H1 (cell line): ENCODE results near the gene FXYD5. TPM values are rescaled to one million over a fixed set of nuclear protein-coding genes. Genes with fewer than 3 reads are reported as not detected.

Experiments
- CTBP2 ChIP-seq: IDR thresholded peaks from 2 replicates; pipeline ENCODE4 v1.7.0; 2011; ENCODE audit warnings: borderline replicate concordance, mild to moderate bottlenecking, moderate library complexity, mixed read lengths, low read length; ENCODE audit not compliant: insufficient read depth, insufficient read length
- EGR1 ChIP-seq: IDR thresholded peaks from 2 replicates; pipeline ENCODE4 v1.6.1; 2011; ENCODE audit warnings: low read depth, low read length, borderline replicate concordance
- JUND ChIP-seq: IDR thresholded peaks from 2 replicates; pipeline ENCODE4 v1.6.1; 2011; ENCODE audit warnings: mild to moderate bottlenecking, improper control_type of control experiment, low read length
- KDM5A ChIP-seq: fragments of 200-600 bp; IDR thresholded peaks from 2 replicates; pipeline ENCODE4 v1.7.1; 2012; ENCODE audit warnings: mild to moderate bottlenecking, low read length, inconsistent platforms, mixed read lengths
- RXRA ChIP-seq: IDR thresholded peaks from 2 replicates; pipeline ENCODE4 v1.6.1; 2011; ENCODE audit warnings: low read depth, mild to moderate bottlenecking, low read length, moderate library complexity; ENCODE audit not compliant: insufficient read depth
- SIRT6 ChIP-seq: IDR thresholded peaks from one replicate; pipeline ENCODE4 v1.7.1; 2012; ENCODE audit warnings: low read length, inconsistent platforms
- TCF12 ChIP-seq: IDR thresholded peaks from 2 replicates; pipeline ENCODE4 v1.6.1; 2011; ENCODE audit warnings: low read depth, mild to moderate bottlenecking, low read length
- polyA plus RNA-seq, 7 experiments: library from polyadenylated mRNA; depleted of rRNA in 3 of 7; stranded (reverse) in 5 of 7; unstranded in 2 of 7; fragments of >200 nt in 5 of 7; fragments of 200-250 nt in 2 of 7; gene quantifications; 1 replicate in 5 of 7; 2 replicates in 1 of 7; 4 replicates in 1 of 7; pipeline versions ENCODE4 v1.2.1 to v1.2.3, GENCODE V29; 2011 to 2013; ENCODE audit warnings: missing spikeins in 2 of 7, mixed read lengths in 2 of 7
- total RNA-seq: library from RNA; stranded (reverse); fragmentation: NEBNext Ultra II Directional; extraction: Animal tissue kit (Norgen Biotek cat#: 25700); gene quantifications from 2 replicates; pipeline ENCODE4 v1.2.1, GENCODE V29; 2021

FXYD5 gene
- total and polyA plus RNA-seq, 2 of the 8 experiments (the other 6 are each of a cell fraction or from before 2014, with no cell fraction given), result 99.0 to 191 TPM

DNA sequence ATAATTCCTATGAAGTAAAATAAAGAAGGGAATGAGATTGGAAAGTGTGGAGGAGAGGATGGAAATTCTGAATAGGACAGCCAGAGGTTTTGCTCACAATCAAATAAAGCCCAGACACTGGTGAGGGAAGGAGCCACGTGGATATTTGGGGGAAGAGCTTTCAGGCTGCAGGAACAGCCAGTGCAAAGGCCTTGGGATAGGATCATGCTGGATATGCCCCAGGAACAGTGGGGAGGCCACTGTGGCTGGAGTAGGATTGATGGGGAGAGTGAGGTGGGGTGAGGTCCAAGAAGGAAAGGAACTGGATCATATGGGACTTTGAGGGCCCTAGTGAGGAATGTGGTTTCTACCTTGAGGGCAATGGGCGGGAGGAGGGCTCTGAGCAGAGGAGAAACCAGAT lies 4.1 kb upstream of the FXYD5 start (continued):
- TF ChIP-seq KDM5A (no peak), CTBP2 (no peak), SIRT6 (no peak), RXRA (no peak), JUND (no peak), EGR1 (no peak), TCF12 (no peak)
